T-helper 1 cell (primary cell): ENCODE data around the gene TAF1.
"Not testable (repeated sequence)": the region's sequence is repeated elsewhere in the genome, so short reads cannot be mapped to it uniquely, and the experiment has no call there.

Experiments
- DNase-seq, 5 donors: peaks; one replicate each; pipeline ENCODE4 v3.0.0-alpha.2; 2012 to 2020

Gene TAF1

DNA sequence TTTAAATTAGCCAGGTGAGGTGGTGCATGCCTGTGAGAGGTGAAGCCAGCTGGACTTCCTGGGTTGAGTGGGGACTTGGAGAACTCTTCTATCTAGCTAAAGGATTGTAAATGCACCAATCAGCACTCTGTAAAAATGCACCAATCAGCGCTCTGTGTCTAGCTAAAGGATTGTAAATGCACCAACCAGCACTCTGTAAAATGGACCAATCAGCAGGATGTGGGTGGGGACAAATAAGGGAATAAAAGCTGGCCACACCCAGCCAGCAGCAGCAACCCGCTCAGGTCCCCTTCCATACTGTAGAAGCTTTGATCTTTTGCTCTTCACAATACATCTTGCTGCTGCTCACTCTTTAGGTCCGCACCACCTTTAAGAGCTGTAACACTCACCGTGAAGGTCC lies 147.6 kb downstream of the TAF1 start:
- DNase-seq, result not testable (repeated sequence)

DNA sequence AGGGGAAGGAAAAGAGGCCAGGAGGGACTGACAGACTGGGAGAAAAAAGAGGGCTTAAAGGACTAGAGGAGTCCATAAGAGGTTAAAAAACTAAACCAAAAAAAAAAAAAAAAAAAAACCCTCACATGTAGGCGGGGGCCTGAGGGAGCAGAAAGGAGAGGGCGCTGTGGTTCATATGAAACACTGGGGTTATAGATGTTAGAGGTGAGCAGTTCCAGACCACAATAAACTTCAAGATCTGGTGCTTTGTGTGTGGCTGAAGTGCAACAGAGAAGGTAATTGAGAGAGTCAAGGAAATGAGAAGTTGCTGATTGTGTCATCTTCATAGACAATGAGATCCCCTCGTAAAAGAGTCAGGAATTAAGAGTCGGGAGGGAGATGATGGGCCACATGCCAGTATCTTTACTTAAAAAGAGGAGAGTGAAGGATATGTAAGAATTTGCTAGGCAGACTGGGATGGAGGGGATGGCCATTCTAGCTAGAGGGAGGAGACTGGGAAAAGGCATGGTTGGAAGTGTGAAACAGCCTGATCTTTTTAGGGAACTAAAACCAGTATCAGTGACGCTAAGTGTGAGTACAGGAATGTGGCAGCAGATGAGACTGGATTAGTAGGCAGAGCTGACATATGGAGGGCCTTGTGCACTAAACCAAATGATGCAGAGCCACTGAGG lies 148.3 kb downstream of the TAF1 start:
- peak in 4 of 5 donors; percentile 11 to 55 (median 20) for DNase-seq

- DNase-seq, result no peak
These were observed 148.9 kb downstream of the TAF1 start for GRCh38 chrX:71515038-71515396.
